Kidney (tissue), 14 donors: ENCODE data around the gene ADCYAP1R1. TPM values are rescaled to one million over a fixed set of nuclear protein-coding genes. Genes with fewer than 3 reads are reported as not detected.
A peak's percentile ranks its signal among the peaks of the same experiment; 100 is the strongest.

Experiments
- DNase-seq, 5 donors: peaks; one replicate each; pipeline ENCODE4 v3.0.0-alpha.2; 2013 to 2020
- FAIRE-seq: peaks from 2 replicates; lab custom pipeline; 2012; peaks lifted over from hg19 to GRCh38; lab: Jason Lieb, UNC
- H3K27ac ChIP-seq, 2 donors: one replicate each; pipeline ENCODE4 v1.7.0; 2013; ENCODE audit warnings: low read depth in 2 of 2, low read length in 2 of 2, inconsistent platforms in 1 of 2
- H3K27me3 ChIP-seq: one replicate; pipeline ENCODE4 v1.7.1; 2013; ENCODE audit warnings: low read length, inconsistent platforms; ENCODE audit not compliant: control insufficient read depth, insufficient read depth
- H3K36me3 ChIP-seq, 3 donors: one replicate each; pipeline versions ENCODE4 v1.7.0 to v1.7.1; 2013; ENCODE audit warnings: low read length in 3 of 3, control low read depth in 1 of 3, inconsistent platforms in 1 of 3; ENCODE audit not compliant: insufficient read depth in 3 of 3, control insufficient read depth in 2 of 3
- H3K4me1 ChIP-seq, 3 donors: one replicate each; pipeline versions ENCODE4 v1.7.0 to v1.7.1; 2013; ENCODE audit warnings: low read length in 3 of 3, inconsistent platforms in 1 of 3, low read depth in 1 of 3; ENCODE audit not compliant: control insufficient read depth in 2 of 3, insufficient read depth in 2 of 3
- H3K4me3 ChIP-seq, 3 donors: one replicate each; pipeline versions ENCODE4 v1.7.0 to v1.8.1; 2013; ENCODE audit warnings: low read length in 3 of 3, control low read depth in 1 of 3, inconsistent platforms in 1 of 3
- H3K9ac ChIP-seq, 3 donors: one replicate each; pipeline versions ENCODE4 v1.7.0 to v1.7.1; 2013; ENCODE audit warnings: low read length in 3 of 3, control low read depth in 1 of 3, inconsistent platforms in 1 of 3
- H3K9me3 ChIP-seq, 3 donors: one replicate each; pipeline versions ENCODE4 v1.7.0 to v1.7.1; 2013; ENCODE audit warnings: low read length in 3 of 3, control low read depth in 1 of 3, inconsistent platforms in 1 of 3; ENCODE audit not compliant: control insufficient read depth in 2 of 3, insufficient read depth in 1 of 3
- CTCF ChIP-seq: IDR thresholded peaks from 3 replicates; pipeline ENCODE4 v1.5.1; 2012; ENCODE audit warnings: mild to moderate bottlenecking, moderate library complexity, borderline replicate concordance; ENCODE audit not compliant: insufficient read depth; ENCODE audit errors: extremely low read depth
- intact Hi-C: fragments of 100-400 bp; cut with DNase I; formaldehyde crosslinking; loops from one replicate; pipeline ENCODE4 v1.11.1; 2022
- polyA plus RNA-seq: library from polyadenylated mRNA; stranded (reverse); fragments of 350-450 nt; fragmentation: Illumina TruSeq; extraction: RNeasy Lipid Tissue Mini Kit (QIAGEN cat#74804); gene quantifications from one replicate; pipeline ENCODE4 v1.2.3, GENCODE V29; 2014; ENCODE audit warnings: low read depth, low replicate concordance; ENCODE audit not compliant: insufficient read depth
- total RNA-seq: library from RNA; stranded (reverse); fragmentation: NEBNext Ultra II Directional; extraction: Animal tissue kit (Norgen Biotek cat#: 25700); gene quantifications from one replicate; pipeline ENCODE4 v1.2.1, GENCODE V29; 2021
- donor health status: control.
- donor health status: control.
- donor health status: control.
- donor health status: control.
- donor health status: control.
- donor health status: DM: yes; HTN: yes; CAD: no.
- donor health status: Normal renal cell carcinoma (clear cell type).

Gene ADCYAP1R1
- total and polyA plus RNA-seq, 2 donors from 2014 or later = not detected

- intact Hi-C loops = no loop called here
Observed at GRCh38 chr7:31004393-31004792, 47.7 kb upstream of the ADCYAP1R1 start.

DNA sequence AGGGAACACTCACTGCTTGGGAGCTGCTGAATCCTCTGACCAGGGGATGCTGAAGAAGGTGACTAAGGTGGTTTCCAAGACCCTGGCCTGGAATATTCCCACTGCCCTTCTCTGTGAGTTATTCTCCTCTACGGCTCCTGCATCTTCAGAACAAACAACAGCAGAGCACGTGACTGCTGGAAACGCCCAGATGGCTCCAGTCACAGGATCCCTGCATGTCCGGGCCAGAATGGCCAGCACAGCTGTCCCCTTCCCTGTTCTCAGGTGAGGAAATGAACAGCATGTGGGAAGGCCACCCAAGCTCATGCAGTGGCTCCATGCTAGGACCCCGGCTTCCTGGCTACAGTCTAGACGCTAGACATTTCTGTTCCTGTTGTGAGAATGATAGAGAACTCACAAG lies 45.3 kb upstream of the ADCYAP1R1 start:
- DNase-seq = peak in 1 of 5 donors; percentile 12
- intact Hi-C loops = no loop called here
- Histone ChIP-seq H3K9ac (no peak overlapping the region), H3K27me3 (no peaks in the 10 kb centered on the region), H3K27ac (no peak overlapping the region), H3K4me3 (no peak overlapping the region), H3K9me3 (no peaks in the 10 kb centered on the region), H3K36me3 (no peaks in the 10 kb centered on the region), H3K4me1 (no peaks in the 10 kb centered on the region)
- TF ChIP-seq CTCF = no peak
- FAIRE-seq = no peak

More at GRCh38 chr7:31004393-31004792, 47.7 kb upstream of the ADCYAP1R1 start:
- no peak overlapping the region for H3K27ac ChIP-seq
- H3K4me3 ChIP-seq = no peak overlapping the region
- no peaks in the 10 kb centered on the region for H3K27me3 ChIP-seq
- TF ChIP-seq CTCF = no peak
- no peaks in the 10 kb centered on the region for H3K4me1 ChIP-seq
- H3K36me3 ChIP-seq = no peaks in the 10 kb centered on the region
- H3K9me3 ChIP-seq = no peaks in the 10 kb centered on the region
- no peak for DNase-seq
- no peak for FAIRE-seq
- no peak overlapping the region for H3K9ac ChIP-seq

DNA sequence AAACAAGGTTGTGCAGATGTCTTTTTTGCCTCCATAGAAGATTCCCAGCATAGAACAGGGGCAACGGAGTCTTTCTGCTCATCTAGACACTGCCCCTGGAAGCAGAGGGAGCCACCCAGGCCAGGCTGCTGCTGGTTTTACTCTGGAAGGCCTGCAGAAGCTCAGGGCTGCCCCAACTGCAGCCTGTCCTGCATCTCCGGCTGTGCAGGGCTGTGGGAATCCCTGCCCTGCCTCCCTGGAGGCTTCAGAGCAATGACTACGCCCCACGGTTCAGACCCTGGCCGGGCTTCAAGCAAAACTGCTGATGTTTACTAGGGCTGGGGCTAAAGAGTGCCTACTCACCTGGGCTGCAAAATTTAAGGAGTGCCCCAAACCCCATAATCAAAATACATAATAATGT lies 44.5 kb upstream of the ADCYAP1R1 start:
- Histone ChIP-seq H3K27ac (no peak overlapping the region), H3K4me1 (no peaks in the 10 kb centered on the region), H3K27me3 (no peaks in the 10 kb centered on the region), H3K4me3 (no peak overlapping the region), H3K9me3 (no peaks in the 10 kb centered on the region), H3K36me3 (no peaks in the 10 kb centered on the region), H3K9ac (no peak overlapping the region)
- intact Hi-C loops = no loop called here
- no peak for TF ChIP-seq CTCF
- no peak for FAIRE-seq
- DNase-seq = no peak

DNA sequence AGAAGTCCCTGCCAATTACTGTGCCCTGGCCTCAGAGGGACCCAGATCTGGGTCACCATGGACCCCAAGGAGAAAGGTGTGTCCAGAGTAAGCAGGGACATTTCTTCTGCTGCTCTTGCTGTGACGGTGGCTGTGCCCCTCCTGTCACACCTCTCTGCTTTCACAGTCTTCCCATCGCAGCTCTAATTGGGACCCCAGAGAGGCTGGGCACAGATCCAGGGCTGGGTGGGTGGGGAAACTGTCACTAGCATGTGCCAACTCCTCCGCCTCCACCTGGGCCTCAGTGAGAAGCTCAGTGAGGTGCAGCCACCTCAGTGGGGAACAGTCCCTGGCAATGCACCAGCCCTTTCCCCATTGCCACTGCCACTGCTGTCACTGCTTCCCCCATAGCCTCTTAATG lies 37.3 kb upstream of the ADCYAP1R1 start:
- TF ChIP-seq CTCF = no peak
- no peaks in the 10 kb centered on the region for H3K36me3 ChIP-seq
- H3K27me3 ChIP-seq = no peaks in the 10 kb centered on the region
- DNase-seq (no peak), FAIRE-seq (no peak)
- H3K27ac ChIP-seq = no peak overlapping the region
- H3K9me3 ChIP-seq = no peaks in the 10 kb centered on the region
- H3K9ac ChIP-seq = no peak overlapping the region
- intact Hi-C loops = no loop called here
- H3K4me1 ChIP-seq = no peaks in the 10 kb centered on the region
- no peak overlapping the region for H3K4me3 ChIP-seq
